Sigmoid colon (tissue), 4 donors: ENCODE data around the gene METTL26.

Experiments
- POLR2AphosphoS5 ChIP-seq, 4 donors: sonication (generic); formaldehyde crosslinking; IDR thresholded peaks; one replicate each; pipeline ENCODE4 v1.6.1; 2017; ENCODE audit warnings: antibody characterized with exemption in 4 of 4
- TF ChIP-seq, protein P1 (sequence below), 4 experiments: fragments of 450-650 bp in 3 of 4; fragments of 200-600 bp in 1 of 4; IDR thresholded peaks; one replicate each; pipeline ENCODE4 v1.5.1; 2016 to 2019; ENCODE audit warnings: antibody characterized with exemption in 4 of 4, mild to moderate bottlenecking in 3 of 4, moderate library complexity in 2 of 4

GRCh38 chr16:674214-674881 lies 38.2 kb upstream of the METTL26 start:
- TF ChIP-seq, protein P1, sequence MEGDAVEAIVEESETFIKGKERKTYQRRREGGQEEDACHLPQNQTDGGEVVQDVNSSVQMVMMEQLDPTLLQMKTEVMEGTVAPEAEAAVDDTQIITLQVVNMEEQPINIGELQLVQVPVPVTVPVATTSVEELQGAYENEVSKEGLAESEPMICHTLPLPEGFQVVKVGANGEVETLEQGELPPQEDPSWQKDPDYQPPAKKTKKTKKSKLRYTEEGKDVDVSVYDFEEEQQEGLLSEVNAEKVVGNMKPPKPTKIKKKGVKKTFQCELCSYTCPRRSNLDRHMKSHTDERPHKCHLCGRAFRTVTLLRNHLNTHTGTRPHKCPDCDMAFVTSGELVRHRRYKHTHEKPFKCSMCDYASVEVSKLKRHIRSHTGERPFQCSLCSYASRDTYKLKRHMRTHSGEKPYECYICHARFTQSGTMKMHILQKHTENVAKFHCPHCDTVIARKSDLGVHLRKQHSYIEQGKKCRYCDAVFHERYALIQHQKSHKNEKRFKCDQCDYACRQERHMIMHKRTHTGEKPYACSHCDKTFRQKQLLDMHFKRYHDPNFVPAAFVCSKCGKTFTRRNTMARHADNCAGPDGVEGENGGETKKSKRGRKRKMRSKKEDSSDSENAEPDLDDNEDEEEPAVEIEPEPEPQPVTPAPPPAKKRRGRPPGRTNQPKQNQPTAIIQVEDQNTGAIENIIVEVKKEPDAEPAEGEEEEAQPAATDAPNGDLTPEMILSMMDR (IDR thresholded peaks at IDR 0.05): no peak
- TF ChIP-seq POLR2AphosphoS5 (IDR thresholded peaks at IDR 0.05): no peak
